AG08395 (cell line): Measurements from ENCODE around the gene SPINT3.

Experiments used
- DNase-seq: peaks from one replicate; pipeline ENCODE4 v3.0.0; 2012; ENCODE audit warnings: mixed read lengths, low spot score

Gene SPINT3

DNA sequence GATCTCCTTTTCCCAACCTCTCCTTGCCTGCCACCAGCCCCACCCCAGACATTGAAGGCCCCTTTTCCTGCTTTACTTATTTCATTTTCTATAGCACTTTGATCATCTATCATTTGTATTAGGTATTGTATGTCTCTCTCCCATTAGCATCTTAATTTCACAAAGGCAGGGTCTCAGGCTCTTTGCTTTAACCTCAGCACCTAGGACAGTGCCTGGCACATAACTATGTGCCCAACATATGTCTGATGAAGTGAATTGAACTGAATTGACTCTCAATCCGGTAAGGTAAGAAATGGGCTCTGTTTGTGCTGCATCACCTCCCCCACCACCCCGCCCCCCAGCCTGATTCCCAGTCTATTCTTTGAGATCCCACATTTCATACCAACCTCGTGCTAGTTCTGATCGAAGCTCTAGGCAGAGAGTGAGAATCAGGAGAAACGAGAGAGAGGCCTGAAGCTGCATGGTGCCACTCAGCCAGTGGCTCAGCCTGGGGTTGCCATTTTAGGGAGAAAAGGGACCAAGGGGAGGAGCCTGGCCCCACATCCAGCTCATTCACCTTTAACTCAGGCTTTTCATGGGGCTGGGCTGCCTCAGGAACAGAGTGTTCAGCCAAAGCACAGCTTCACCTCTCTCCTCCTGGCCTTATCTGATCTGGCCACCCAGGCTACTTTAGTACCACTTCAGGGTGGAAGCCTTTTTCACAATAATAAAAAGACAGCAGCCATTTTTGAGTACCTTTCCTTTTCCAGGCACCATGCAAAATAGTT, at the start of gene SPINT3:
Gene SPINT3, minus strand, starts transcription at position 476 of the 767 bp plus-strand sequence. Its CDS starts 14 bp downstream, at position 462.
- no peak for DNase-seq

- no peak for DNase-seq
These were observed 49.4 kb upstream of the SPINT3 start for GRCh38 chr20:45564760-45565276.

DNA sequence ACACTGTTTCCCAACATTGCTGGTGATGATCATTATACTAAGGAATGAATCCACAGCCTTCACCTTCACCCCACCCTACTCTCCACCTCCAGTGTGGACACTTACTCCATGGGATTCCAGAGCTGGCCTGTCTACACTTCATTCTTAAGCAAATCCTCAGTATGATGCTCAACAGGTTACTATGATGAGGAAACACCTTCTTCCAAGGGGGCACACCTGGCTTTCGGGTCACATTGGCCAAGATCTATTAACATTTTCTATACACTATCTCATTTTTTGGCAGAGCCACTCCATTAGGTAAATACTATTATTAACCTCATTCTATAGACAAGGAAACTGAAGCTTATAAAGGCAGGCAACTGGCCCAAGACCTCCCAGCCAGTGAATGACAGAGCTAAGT, 39.8 kb upstream of the SPINT3 start:
- DNase-seq, result no peak

DNA sequence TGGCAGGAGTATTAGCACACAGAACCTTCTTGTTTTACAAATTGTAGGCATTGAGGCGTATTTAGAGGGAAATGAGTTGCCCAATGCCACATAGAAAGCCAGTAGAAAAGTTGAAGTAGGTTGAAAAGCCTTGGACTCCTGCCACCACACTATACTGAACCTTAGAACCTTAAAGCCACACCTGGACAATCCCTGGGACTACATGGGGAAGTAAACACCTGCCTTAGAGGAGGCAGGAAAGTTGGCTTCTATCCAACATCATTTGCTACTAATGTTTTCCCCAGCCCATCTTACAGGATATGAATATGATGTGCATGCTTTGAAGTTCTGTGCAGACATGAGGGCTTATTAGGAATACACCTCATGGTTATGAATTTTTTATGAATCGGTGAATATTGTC, 37.0 kb upstream of the SPINT3 start:
- no peak for DNase-seq

GRCh38 chr20:45550765-45551164, 35.3 kb upstream of the SPINT3 start:
- DNase-seq, result no peak

DNA sequence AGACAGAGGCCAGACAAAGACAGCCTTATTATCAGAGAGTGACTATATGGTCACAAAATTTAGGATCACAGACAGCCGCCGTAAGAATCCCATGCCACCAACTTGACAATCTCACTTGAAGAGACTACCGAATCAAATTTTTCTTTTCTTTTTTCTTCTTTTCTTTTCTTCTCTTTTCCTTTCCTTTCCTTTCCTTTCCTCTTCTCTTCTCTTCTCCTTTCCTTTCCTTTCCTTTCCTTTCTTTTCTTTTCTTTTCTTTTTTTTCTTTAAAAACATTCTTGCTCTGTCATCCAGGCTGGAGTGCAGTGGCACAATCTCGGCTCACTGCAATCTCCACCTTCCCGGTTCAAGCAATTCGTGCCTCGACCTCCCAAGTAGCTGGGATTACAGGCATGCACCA, 33.0 kb upstream of the SPINT3 start:
- no peak for DNase-seq

DNA sequence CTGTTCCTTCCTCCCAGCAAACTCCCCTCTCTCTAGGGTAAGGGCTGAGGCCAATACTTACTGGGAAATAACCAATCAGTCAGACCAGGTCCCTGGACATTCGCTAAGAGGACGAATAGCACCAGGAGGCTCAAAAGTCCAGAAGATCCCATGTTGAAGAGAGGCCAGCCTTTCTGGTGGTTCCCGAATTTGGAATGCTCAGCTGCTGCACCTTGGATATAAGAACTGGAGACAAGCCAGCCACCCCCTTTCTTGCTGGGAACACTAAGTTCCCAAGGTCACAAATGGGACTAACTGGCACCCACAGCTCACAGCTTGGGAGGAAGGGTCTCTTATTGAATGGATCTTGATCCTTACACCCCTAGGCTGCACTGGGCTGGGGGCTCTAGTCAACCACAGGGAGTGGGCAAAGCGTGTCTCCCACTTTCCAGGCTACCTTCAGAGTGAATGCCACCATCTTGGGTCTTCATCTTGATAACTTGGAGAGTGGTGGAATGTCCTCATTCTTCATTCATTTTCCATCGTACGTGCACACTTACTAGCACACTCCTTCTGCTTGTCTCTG, 31.9 kb upstream of the SPINT3 start, which contains the start of gene EPPIN:
Gene EPPIN, minus strand, starts transcription at position 196 of the 565 bp plus-strand sequence. Its CDS starts 44 bp downstream, at position 152.
- DNase-seq, result no peak

DNA sequence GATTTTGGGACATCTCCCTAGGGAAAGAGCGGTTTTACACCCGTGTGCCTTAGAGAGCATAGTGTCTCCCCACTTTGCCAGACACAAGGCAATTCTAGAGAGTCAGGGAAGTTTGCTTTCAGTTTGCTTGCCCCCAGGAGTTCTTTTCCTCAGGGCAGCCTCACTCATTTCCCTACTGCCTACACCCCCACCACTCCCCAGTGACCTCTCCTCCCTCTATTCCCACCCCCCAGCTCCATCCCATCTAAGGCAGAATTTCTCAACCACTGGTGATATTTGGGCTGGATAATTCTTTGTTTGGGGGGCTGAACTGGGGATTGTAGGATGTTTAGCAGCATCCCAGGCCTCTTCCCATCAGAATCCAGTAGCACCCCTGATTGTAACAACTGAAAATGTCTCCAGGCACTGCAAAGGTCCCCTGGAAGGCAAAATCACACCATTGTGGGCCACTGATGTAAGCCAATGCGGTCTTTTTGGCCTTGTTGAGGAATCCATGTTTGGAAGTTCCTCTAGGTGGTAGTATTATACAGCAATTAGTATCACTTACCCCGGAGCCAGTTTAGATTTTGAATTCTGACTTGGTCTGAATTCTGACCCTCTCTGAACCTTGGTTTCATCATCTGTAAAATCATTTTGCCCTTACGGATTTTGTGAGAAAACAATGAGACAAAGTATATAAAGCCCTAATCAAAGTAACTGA, 30.5 kb upstream of the SPINT3 start:
- DNase-seq, result peak; percentile 62

- DNase-seq, result no peak
These were observed 29.9 kb upstream of the SPINT3 start for GRCh38 chr20:45545351-45545750.

DNA sequence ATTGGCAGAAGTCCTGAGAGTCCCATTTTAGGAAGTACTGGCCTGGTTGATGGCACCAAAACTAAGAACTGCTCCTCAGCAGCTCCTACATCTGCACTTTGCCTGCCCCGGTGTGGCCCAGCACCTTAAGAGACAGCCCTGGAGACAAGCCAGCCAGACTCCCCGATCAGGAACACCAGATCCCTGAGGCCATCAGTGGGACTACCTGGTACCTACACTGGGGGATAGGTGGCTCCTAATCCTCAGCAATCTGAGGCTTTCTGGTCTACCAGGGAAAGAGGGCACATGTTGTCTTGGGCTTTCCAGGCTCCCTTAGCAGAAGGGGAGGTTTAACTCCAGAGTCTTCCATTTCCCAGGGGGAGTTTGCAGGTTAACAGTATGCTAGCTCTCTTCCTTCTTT, 24.0 kb upstream of the SPINT3 start, which contains the start of gene WFDC6:
Gene WFDC6, minus strand, starts transcription at position 101 of the 400 bp plus-strand sequence. Its CDS starts 75 bp downstream, at position 26.
- DNase-seq, result no peak

- DNase-seq, result no peak
These were observed 22.9 kb upstream of the SPINT3 start for GRCh38 chr20:45538209-45538799.

- no peak for DNase-seq
These were observed 11.9 kb upstream of the SPINT3 start for GRCh38 chr20:45527294-45527693.

GRCh38 chr20:45523821-45524220, 8.4 kb upstream of the SPINT3 start:
- no peak for DNase-seq

- no peak for DNase-seq
These were observed 2.9 kb upstream of the SPINT3 start for GRCh38 chr20:45518282-45518681.

- DNase-seq, result no peak
These were observed 5.1 kb downstream of the SPINT3 start for GRCh38 chr20:45510242-45510862.

- no peak for DNase-seq
These were observed 6.3 kb downstream of the SPINT3 start for GRCh38 chr20:45509091-45509490.

- no peak for DNase-seq
These were observed 7.1 kb downstream of the SPINT3 start for GRCh38 chr20:45508068-45508886.

GRCh38 chr20:45507011-45507820, 8.2 kb downstream of the SPINT3 start:
- no peak for DNase-seq

DNA sequence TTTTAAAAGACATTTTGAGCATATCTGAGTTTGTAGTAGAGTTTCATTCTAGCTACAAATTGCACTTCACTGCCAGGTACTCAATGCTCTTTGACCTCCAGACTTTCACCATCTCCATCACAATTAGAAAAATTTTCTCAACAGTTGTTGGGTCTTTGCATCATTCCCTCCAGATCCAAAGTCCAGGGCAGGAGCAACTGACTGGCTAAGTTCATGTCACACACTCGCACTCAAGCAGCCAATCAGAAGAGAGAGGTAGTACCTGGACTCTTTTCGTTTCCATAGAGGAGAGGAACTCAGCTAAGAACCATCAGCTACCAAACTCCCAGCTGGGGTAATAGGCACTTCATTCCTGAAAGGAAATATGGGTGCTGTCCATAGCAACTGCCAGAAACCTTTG, 9.0 kb downstream of the SPINT3 start:
- DNase-seq, result no peak

DNA sequence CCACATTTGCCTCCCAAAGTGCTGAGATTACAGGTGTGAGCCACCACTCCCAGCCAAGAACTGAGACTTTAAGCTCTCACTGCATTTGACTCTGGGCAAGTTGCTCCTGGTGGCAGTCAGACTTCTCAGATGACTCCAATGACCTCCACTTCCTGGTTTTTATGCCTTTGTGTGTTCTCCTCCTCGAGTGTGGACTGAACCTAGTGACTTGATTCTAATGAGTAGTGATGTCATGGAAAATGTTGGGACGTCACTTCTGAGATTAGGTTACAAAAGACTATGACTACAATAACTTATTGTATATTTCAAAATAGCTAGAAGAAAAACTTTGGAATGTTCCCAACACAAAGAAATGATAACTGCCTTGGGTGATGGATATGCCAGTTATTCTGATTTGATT, 12.0 kb downstream of the SPINT3 start:
- no peak for DNase-seq
